ENCODE measurements around the gene PHYH. TPM values are rescaled to one million over a fixed set of nuclear protein-coding genes. Genes with fewer than 3 reads are reported as not detected.
"Not testable (repeated sequence)": the region's sequence is repeated elsewhere in the genome, so short reads cannot be mapped to it uniquely, and the experiment has no call there.

Gene PHYH
- total RNA-seq, 1 experiment from 2014 or later: 12.2 TPM

GRCh38 chr10:13331646-13332045 lies 31.8 kb upstream of the PHYH start:
- no peak for DNase-seq
- Histone ChIP-seq H3K36me3 (replicated peaks; ENCODE audit: control insufficient read depth, insufficient read depth, low read length) (peaks cover 56% of the 10 kb centered on the region), H3K4me3 (ENCODE audit: insufficient read depth, low read depth, low read length) (no peak overlapping the region), H3K27me3 (ENCODE audit: control insufficient read depth, insufficient read depth, low read length) (no peaks in the 10 kb centered on the region)

DNA sequence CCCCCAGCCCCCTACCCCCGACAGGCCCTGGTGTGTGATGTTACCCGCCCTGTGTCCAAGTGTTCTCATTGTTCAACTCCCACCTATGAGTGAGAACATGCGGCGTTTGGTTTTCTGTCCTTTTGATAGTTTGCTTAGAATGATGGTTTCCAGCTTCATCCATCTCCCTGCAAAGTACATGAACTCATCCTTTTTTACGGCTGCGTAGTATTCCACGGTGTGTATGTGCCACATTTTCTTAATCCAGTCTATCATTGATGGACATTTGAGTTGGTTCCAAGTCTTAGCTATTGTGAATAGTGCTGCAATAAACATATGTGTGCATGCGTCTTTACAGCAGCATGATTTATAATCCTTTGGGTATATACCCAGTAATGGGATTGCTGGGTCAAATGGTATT lies 31.1 kb upstream of the PHYH start:
- not testable (repeated sequence) for H3K27me3 ChIP-seq (ENCODE audit: control insufficient read depth, insufficient read depth, low read length); H3K4me3 ChIP-seq (ENCODE audit: insufficient read depth, low read depth, low read length); DNase-seq
- H3K36me3 ChIP-seq (replicated peaks; ENCODE audit: control insufficient read depth, insufficient read depth, low read length): peaks cover 54% of the 10 kb centered on the region

DNA sequence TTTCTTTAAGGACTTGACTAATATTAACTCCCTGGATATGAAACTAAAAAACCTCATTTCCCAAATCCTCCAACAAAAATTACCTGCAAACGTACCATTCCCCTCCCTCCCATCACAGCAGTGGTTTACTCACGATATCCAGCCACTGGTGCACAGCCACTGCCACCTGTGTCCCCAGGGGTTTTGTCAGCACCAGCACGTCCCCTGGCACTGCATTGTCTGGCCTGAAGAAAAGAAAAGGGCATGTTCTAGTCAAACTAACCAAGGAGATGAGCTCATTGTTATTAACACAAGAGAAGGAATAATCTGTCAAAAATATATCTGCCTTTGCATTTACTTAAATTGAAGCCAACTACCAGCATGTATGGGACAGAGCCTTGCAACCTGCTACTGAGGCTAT lies 29.7 kb upstream of the PHYH start:
- H3K4me3 ChIP-seq (ENCODE audit: insufficient read depth, low read depth, low read length): no peak overlapping the region
- H3K36me3 ChIP-seq (replicated peaks; ENCODE audit: control insufficient read depth, insufficient read depth, low read length): peaks cover 53% of the 10 kb centered on the region
- H3K27me3 ChIP-seq (ENCODE audit: control insufficient read depth, insufficient read depth, low read length): no peaks in the 10 kb centered on the region
- DNase-seq: no peak

DNA sequence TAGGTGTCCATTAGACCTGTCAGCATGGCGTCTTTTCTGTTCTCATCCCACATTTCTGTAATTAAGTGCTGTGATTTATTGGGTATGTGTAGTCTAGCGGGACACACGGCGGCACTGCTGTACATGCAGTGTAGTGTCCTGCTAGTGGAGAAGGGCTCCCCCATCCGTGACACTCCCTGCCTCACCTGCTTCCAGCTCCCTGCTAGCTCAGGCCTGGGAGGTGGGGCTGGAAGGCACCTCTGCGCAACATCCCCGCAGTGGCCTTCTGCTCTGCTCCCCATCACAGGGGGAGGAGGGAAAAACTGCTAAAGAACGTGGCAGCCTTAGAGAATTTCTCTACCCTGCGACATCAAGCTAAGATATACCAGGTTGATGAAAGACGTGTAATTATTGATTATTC lies 28.7 kb upstream of the PHYH start:
- Histone ChIP-seq H3K36me3 (replicated peaks; ENCODE audit: control insufficient read depth, insufficient read depth, low read length) (peaks cover 53% of the 10 kb centered on the region), H3K27me3 (ENCODE audit: control insufficient read depth, insufficient read depth, low read length) (no peaks in the 10 kb centered on the region), H3K4me3 (ENCODE audit: insufficient read depth, low read depth, low read length) (no peak overlapping the region)
- DNase-seq: no peak

GRCh38 chr10:13328126-13328525 lies 28.3 kb upstream of the PHYH start:
- no peak overlapping the region for H3K4me3 ChIP-seq (ENCODE audit: insufficient read depth, low read depth, low read length)
- no peaks in the 10 kb centered on the region for H3K27me3 ChIP-seq (ENCODE audit: control insufficient read depth, insufficient read depth, low read length)
- peaks cover 52% of the 10 kb centered on the region for H3K36me3 ChIP-seq (replicated peaks; ENCODE audit: control insufficient read depth, insufficient read depth, low read length)
- DNase-seq: no peak

DNA sequence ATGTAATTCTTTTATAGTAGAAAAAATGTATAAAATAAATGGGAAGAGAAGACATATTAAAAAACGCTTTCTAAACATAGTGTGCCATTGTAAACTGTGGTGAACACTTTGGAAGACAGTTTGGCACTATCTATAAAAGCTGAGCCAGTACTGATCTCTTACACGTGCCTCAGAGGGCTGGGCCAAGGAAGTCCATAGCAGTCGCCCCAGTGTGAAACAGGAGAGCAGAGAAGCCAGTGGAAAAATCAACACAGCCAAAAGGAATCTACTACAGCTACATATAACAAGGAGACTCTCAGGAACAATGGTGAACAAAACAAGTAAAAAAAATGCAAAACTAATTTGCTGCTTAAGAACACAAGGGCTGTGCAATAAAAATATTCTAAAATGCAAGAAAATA lies 27.7 kb upstream of the PHYH start:
- H3K36me3 ChIP-seq (replicated peaks; ENCODE audit: control insufficient read depth, insufficient read depth, low read length): peaks cover 51% of the 10 kb centered on the region
- H3K27me3 ChIP-seq (ENCODE audit: control insufficient read depth, insufficient read depth, low read length): no peaks in the 10 kb centered on the region
- no peak for DNase-seq
- no peak overlapping the region for H3K4me3 ChIP-seq (ENCODE audit: insufficient read depth, low read depth, low read length)

- Histone ChIP-seq H3K36me3 (replicated peaks; ENCODE audit: control insufficient read depth, insufficient read depth, low read length) (peaks cover 40% of the 10 kb centered on the region), H3K4me3 (ENCODE audit: insufficient read depth, low read depth, low read length) (no peak overlapping the region)
Observed at GRCh38 chr10:13322615-13323148, 22.8 kb upstream of the PHYH start.

DNA sequence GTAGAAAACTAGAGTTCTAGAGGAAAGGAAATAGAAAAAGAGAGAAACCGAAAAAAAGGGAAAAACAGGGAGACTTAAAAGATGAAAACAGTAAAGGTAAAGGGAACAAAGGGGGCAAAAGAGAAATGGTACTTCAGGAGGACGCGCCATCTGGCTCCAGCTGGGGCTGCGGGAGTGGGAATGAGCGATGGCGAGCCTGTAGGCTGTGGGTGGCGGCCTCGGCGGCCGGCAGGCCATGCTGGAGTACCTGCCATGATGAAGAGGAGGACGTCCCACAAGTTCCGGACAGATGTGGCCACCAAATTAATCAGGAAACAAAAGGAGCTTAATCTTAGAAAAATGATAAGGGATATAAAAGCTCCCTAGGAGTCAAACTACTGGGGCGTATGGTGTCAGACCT lies 21.7 kb upstream of the PHYH start:
- peaks cover 38% of the 10 kb centered on the region for H3K36me3 ChIP-seq (replicated peaks; ENCODE audit: control insufficient read depth, insufficient read depth, low read length)
- no peak for DNase-seq
- no peaks in the 10 kb centered on the region for H3K27me3 ChIP-seq (ENCODE audit: control insufficient read depth, insufficient read depth, low read length)
- no peak overlapping the region for H3K4me3 ChIP-seq (ENCODE audit: insufficient read depth, low read depth, low read length)

More at GRCh38 chr10:13322615-13323148, 22.8 kb upstream of the PHYH start:
- no peaks in the 10 kb centered on the region for H3K27me3 ChIP-seq (ENCODE audit: control insufficient read depth, insufficient read depth, low read length)
- DNase-seq: no peak

DNA sequence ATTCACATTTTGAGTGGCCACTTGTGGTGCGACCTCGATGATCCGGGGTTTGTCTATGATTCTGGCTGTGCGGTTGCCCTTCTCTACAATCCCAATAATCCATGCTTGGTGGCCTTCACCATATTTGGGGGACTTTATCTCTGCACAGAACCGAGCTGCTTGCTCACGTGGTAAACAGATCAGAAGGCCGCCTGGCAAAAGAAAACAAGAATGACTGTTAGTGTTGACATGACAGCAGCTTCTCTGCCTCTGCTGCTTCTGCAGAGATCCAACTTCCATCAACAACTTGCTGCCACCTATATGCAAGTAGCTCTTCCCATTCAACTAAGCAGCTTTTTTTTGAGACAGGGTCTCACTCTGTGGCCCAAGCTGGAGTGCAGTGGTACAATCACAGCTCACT lies 19.3 kb upstream of the PHYH start:
- H3K36me3 ChIP-seq (replicated peaks; ENCODE audit: control insufficient read depth, insufficient read depth, low read length): peaks cover 23% of the 10 kb centered on the region
- no peaks in the 10 kb centered on the region for H3K27me3 ChIP-seq (ENCODE audit: control insufficient read depth, insufficient read depth, low read length)
- no peak overlapping the region for H3K4me3 ChIP-seq (ENCODE audit: insufficient read depth, low read depth, low read length)
- no peak for DNase-seq

DNA sequence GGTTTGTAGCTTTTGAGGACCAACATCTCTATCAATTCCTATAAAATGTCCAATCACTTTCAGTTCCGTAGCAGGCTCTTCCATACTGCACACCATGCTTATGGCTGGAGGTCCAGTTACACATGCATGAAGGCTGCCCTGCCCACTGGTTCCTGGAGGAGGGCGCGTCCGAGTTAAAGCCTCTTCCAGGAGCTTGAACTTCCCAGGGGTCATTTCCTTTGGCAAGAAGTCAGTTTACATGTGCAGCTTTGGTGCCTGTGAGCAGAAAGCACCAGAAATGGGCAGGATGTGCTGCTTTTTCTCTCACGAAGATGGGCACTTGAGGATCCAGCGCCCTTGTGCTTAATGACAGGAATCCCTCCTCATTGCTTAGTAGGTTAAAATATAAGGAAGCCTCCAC lies 17.6 kb upstream of the PHYH start:
- H3K4me3 ChIP-seq (ENCODE audit: insufficient read depth, low read depth, low read length): no peak overlapping the region
- peaks cover 19% of the 10 kb centered on the region for H3K36me3 ChIP-seq (replicated peaks; ENCODE audit: control insufficient read depth, insufficient read depth, low read length)
- DNase-seq: peak; percentile 35
- H3K27me3 ChIP-seq (ENCODE audit: control insufficient read depth, insufficient read depth, low read length): no peaks in the 10 kb centered on the region

- Histone ChIP-seq H3K4me3 (ENCODE audit: insufficient read depth, low read depth, low read length) (no peak overlapping the region), H3K27me3 (ENCODE audit: control insufficient read depth, insufficient read depth, low read length) (no peaks in the 10 kb centered on the region), H3K36me3 (replicated peaks; ENCODE audit: control insufficient read depth, insufficient read depth, low read length) (peaks cover 16% of the 10 kb centered on the region)
- DNase-seq: no peak
Observed at GRCh38 chr10:13316635-13317311, 16.9 kb upstream of the PHYH start.

DNA sequence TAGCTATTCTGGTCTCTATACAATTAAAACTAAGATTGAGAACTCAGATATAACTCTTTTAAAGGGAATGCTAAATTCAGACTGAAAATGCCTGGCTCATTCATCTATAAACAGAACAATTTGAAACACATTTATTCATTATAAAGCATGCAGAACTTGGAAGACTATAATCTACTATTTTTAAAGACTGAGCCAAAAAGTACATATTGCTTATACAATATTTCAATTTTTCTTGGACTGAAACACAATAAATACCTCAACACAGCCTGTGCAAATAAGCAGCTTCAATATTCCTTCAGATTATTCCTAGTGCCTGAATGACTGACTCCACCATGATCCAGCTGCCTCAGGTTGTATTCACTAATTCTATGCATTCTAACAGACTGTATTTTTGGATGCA lies 15.5 kb upstream of the PHYH start:
- H3K4me3 ChIP-seq (ENCODE audit: insufficient read depth, low read depth, low read length): no peak overlapping the region
- H3K36me3 ChIP-seq (replicated peaks; ENCODE audit: control insufficient read depth, insufficient read depth, low read length): peaks cover 9% of the 10 kb centered on the region
- no peaks in the 10 kb centered on the region for H3K27me3 ChIP-seq (ENCODE audit: control insufficient read depth, insufficient read depth, low read length)
- DNase-seq: no peak

GRCh38 chr10:13311177-13311575 lies 11.3 kb upstream of the PHYH start:
- no peak for DNase-seq
- H3K27me3 ChIP-seq (ENCODE audit: control insufficient read depth, insufficient read depth, low read length): no peaks in the 10 kb centered on the region
- H3K4me3 ChIP-seq (ENCODE audit: insufficient read depth, low read depth, low read length): no peak overlapping the region
- no peaks in the 10 kb centered on the region for H3K36me3 ChIP-seq (replicated peaks; ENCODE audit: control insufficient read depth, insufficient read depth, low read length)

DNA sequence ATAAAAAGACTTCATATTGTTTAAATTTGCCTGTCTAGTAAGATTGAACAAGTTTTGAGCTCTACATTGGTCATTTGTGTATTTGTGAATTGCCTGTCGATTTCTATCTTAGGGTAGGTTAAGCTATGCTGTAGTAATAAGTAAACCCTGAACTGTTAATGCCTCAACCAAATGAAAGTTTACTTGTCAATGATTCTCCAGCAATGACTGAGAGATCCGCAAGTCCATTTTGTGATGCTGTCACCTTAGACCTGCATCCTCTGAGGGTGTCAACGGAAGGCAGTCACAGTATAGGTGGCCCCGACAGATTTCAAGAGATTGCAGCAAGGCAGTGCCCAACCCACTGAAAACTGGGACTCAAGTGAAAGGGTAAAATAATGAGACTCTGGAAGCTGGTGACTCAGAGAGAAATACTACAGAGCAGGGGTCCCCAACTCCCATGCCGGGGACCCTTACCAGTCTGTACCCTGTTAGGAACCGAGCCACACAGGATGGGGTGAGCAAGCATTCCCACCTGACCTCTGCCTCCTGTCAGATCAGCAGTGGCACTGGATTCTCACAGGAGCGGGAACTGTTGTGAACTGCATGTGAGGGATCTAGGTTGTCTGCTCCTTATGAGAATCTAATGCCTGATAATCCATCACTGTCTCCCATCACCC lies 10.8 kb upstream of the PHYH start:
- Histone ChIP-seq H3K27me3 (ENCODE audit: control insufficient read depth, insufficient read depth, low read length) (no peaks in the 10 kb centered on the region), H3K4me3 (ENCODE audit: insufficient read depth, low read depth, low read length) (no peak overlapping the region), H3K36me3 (replicated peaks; ENCODE audit: control insufficient read depth, insufficient read depth, low read length) (no peaks in the 10 kb centered on the region)
- DNase-seq: no peak

DNA sequence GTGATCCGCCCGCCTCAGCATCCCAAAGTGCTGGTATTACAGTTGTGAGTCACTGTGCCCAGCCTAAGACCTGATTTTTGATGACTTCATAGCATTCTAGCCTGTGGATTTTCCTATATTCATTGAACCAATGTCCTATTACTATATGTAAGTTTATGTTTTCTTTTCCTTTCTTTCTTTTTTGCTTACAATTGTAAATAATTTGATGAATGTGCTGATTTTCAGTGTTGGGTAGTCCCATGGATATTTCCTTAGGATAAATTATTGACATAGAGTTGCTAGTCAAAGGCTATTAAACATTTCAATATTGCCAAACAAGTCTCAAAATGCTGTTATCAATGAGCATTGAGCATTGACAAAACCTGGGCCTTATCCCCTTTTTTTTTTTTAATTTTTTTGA lies 9.9 kb upstream of the PHYH start:
- Histone ChIP-seq H3K27me3 (ENCODE audit: control insufficient read depth, insufficient read depth, low read length) (no peaks in the 10 kb centered on the region), H3K36me3 (replicated peaks; ENCODE audit: control insufficient read depth, insufficient read depth, low read length) (no peaks in the 10 kb centered on the region), H3K4me3 (ENCODE audit: insufficient read depth, low read depth, low read length) (no peak overlapping the region)
- no peak for DNase-seq
